Lung (tissue), 12 donors: ENCODE measurements around the gene ACP5. TPM values are rescaled to one million over a fixed set of nuclear protein-coding genes. Genes with fewer than 3 reads are reported as not detected.

Experiments used
- ATAC-seq: fragments of 200-7000 bp; cut with Tn5 transposase; one replicate; pipeline ENCODE4 v1.9.1; 2020; ENCODE audit warnings: moderate number of reproducible peaks; ENCODE audit not compliant: insufficient read depth, low FRiP score
- DNase-seq, 3 donors: peaks; one replicate each; pipeline ENCODE4 v3.0.0-alpha.2; 2013 to 2017
- H3K27ac ChIP-seq, 2 donors: one replicate each; pipeline ENCODE4 v1.5.1; 2013; ENCODE audit warnings: mild to moderate bottlenecking in 2 of 2, moderate library complexity in 2 of 2, control low read depth in 1 of 2, inconsistent platforms in 1 of 2, low read depth in 1 of 2, low read length in 1 of 2
- H3K27me3 ChIP-seq, 3 donors: one replicate each; pipeline ENCODE4 v1.5.1; 2013; ENCODE audit warnings: low read length in 2 of 3; ENCODE audit not compliant: control insufficient read depth in 3 of 3, insufficient read depth in 3 of 3
- H3K36me3 ChIP-seq, 4 donors: one replicate each; pipeline ENCODE4 v1.5.1; 2013; ENCODE audit warnings: low read length in 4 of 4, mild to moderate bottlenecking in 1 of 4, moderate library complexity in 1 of 4; ENCODE audit not compliant: control insufficient read depth in 4 of 4, insufficient read depth in 4 of 4
- H3K4me1 ChIP-seq, 5 donors: one replicate each; pipeline ENCODE4 v1.5.1; 2013; ENCODE audit warnings: low read length in 5 of 5, mild to moderate bottlenecking in 2 of 5, moderate library complexity in 1 of 5; ENCODE audit not compliant: control insufficient read depth in 5 of 5, insufficient read depth in 5 of 5
- H3K4me3 ChIP-seq: one replicate; pipeline ENCODE4 v1.5.1; 2013; ENCODE audit warnings: mild to moderate bottlenecking, control low read depth, moderate library complexity
- H3K9ac ChIP-seq, 2 donors: one replicate each; pipeline ENCODE4 v1.5.1; 2013; ENCODE audit warnings: low read length in 2 of 2, control low read depth in 1 of 2; ENCODE audit not compliant: insufficient read depth in 1 of 2
- H3K9me3 ChIP-seq, 4 donors: one replicate each; pipeline ENCODE4 v1.5.1; 2013; ENCODE audit warnings: low read length in 3 of 4, mild to moderate bottlenecking in 1 of 4, moderate library complexity in 1 of 4; ENCODE audit not compliant: control insufficient read depth in 4 of 4, insufficient read depth in 3 of 4
- WGBS, 2 donors: extraction: QIAGEN DNeasy Blood & Tissue Kit; methylation state at CpG; one replicate each; pipeline ENCODE4 v1.1.7; 2013; 5-methylcytosine and 5-hydroxymethylcytosine counted together
- polyA plus RNA-seq, 2 donors: library from polyadenylated mRNA; stranded (reverse); fragments of 200-250 nt; gene quantifications; one replicate each; pipeline ENCODE4 v1.2.1, GENCODE V29; 2013
- total RNA-seq, 2 donors: library from RNA; depleted of rRNA in 1 of 2; stranded (reverse); fragments of >200 nt in 1 of 2; gene quantifications; one replicate each; pipeline ENCODE4 v1.2.1, GENCODE V29; 2014 to 2021
- TF ChIP-seq, protein P1 (sequence below): IDR thresholded peaks from 2 replicates; pipeline ENCODE4 v1.5.1; 2012; ENCODE audit warnings: mild to moderate bottlenecking; ENCODE audit errors: control extremely low read depth, extremely low read depth
- donor health status: control.
- donor health status: control.
- donor health status: Bipolar disorder and iron deficiency.
- donor health status: healthy.
- donor health status: DM: yes; HTN: yes; CAD: no.

The ACP5 gene
- total and polyA plus RNA-seq, 4 donors, result 22.5 to 301 (median 140) TPM

DNA sequence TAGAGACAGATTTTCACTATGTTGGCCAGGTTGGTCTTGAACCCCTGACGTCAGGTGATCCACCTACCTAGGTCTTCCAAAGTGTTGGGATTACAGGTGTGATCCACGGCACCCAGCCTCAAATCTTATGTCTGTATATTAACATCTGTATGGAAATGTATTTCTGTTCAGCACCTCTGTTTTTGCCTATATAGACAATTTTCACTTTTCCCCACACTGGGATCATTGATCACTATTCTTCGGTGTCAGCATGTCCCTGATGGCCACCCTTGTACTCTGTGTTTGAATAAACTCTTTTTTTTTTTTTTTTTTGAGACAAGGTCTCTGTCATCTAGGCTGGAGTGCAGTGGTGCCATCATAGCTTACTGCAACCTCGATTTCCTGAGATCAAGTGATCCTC lies 16.6 kb upstream of the ACP5 start:
- Histone ChIP-seq H3K4me3 (no peak overlapping the region), H3K36me3 (peaks cover 0 to 6% (median 1%) of the 10 kb centered on the region in 4 donors), H3K27ac (no peak overlapping the region), H3K4me1 (peaks cover 0 to 9% (median 4%) of the 10 kb centered on the region in 5 donors), H3K9ac (no peak overlapping the region), H3K27me3 (no peaks in the 10 kb centered on the region), H3K9me3 (no peaks in the 10 kb centered on the region)
- ATAC-seq, result no peak
- TF ChIP-seq, protein P1, sequence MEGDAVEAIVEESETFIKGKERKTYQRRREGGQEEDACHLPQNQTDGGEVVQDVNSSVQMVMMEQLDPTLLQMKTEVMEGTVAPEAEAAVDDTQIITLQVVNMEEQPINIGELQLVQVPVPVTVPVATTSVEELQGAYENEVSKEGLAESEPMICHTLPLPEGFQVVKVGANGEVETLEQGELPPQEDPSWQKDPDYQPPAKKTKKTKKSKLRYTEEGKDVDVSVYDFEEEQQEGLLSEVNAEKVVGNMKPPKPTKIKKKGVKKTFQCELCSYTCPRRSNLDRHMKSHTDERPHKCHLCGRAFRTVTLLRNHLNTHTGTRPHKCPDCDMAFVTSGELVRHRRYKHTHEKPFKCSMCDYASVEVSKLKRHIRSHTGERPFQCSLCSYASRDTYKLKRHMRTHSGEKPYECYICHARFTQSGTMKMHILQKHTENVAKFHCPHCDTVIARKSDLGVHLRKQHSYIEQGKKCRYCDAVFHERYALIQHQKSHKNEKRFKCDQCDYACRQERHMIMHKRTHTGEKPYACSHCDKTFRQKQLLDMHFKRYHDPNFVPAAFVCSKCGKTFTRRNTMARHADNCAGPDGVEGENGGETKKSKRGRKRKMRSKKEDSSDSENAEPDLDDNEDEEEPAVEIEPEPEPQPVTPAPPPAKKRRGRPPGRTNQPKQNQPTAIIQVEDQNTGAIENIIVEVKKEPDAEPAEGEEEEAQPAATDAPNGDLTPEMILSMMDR, result no peak
- no peak for DNase-seq
- 86 to 88% methylated on average over 4 of the region's 4 CpGs for WGBS, 2 donors

DNA sequence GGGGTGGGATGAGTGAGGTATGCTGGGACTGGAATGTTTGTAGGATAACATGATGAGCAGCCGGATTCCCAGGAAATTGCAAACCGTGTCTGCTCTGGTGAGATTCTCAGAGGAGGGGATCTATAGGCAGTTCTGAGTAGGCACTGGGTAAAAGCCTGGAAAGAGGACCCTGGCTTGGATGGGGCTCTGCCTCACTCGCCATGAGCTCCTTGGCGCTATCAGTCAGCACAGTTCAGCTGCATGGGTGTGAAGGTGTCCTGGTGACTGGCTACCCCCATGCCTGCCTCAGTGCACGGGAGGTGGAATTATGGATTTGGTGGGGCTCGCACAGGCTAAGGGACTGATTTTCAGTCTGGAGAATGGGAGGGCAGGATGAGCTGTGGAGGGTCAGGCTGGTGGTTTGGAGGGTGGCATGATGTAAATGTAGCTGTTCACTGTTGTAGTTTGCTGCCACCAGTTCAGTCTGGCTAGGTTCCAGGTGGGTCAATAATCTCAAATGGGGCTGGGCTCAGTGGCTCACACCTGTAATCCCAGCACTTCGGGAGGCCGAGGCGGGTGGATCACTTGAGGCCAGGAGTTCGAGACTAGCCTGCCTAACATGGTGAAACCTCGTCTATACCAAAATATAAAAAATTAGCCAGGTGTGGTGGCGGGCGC lies 10.7 kb upstream of the ACP5 start:
- WGBS, 2 donors, result 64 to 84% methylated on average over 13 of the region's 13 CpGs
- DNase-seq (no peak), ATAC-seq (no peak)
- no peaks in the 10 kb centered on the region for H3K36me3 ChIP-seq
- no peak overlapping the region for H3K27ac ChIP-seq
- no peak overlapping the region for H3K9ac ChIP-seq
- H3K4me3 ChIP-seq, result no peak overlapping the region
- no peaks in the 10 kb centered on the region for H3K9me3 ChIP-seq
- no peaks in the 10 kb centered on the region for H3K4me1 ChIP-seq
- TF ChIP-seq, protein P1, result no peak
- H3K27me3 ChIP-seq, result no peaks in the 10 kb centered on the region

DNA sequence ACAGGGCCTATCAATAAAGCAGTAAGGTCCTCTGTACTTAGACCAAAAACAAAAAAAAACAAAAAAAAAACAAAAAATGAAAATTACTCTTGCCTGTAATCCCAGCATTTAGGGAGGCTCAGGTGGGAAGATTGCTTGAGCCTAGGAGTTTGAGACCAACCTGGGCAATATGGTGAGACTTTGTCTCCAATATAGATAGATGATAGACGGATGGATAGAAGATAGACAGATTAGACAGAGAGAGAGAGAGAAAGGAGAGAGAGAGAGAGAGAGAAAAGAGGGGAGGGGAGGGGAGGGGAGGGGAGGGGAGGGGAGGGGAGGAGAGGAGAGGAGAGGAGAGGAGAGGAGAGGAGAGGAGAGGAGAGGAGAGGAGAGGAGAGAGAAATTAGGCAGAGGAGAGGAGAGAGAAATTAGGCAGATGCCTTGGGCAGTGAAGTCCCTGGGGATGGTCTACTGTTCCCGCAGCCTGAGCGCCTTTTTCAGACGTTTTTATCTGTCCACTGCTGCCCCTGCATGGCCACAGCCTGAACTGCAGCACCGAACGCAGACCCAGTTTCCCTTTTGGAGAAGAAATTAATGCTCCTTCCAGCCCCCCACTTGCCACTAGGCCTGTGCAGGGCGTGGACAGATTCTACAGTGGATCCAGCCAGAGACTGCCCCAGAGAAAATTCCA lies 10.0 kb upstream of the ACP5 start:
- no peaks in the 10 kb centered on the region for H3K36me3 ChIP-seq
- peak; percentile 93 for ATAC-seq
- H3K9me3 ChIP-seq, result no peaks in the 10 kb centered on the region
- no peaks in the 10 kb centered on the region for H3K4me1 ChIP-seq
- H3K27ac ChIP-seq, result no peak overlapping the region
- no peak overlapping the region for H3K9ac ChIP-seq
- DNase-seq, result peak; percentile 69 to 78 (median 75)
- 4 to 12% methylated on average over 7 of the region's 7 CpGs for WGBS, 2 donors
- TF ChIP-seq, protein P1, result peak; percentile 98
- no peak overlapping the region for H3K4me3 ChIP-seq
- no peaks in the 10 kb centered on the region for H3K27me3 ChIP-seq
